ENCODE results near the gene AVPR2. TPM values are rescaled to one million over a fixed set of nuclear protein-coding genes. Genes with fewer than 3 reads are reported as not detected.

The AVPR2 gene
- polyA plus RNA-seq, 4 donors, result 0.15 to 6.1 (median 1.9) TPM

DNA sequence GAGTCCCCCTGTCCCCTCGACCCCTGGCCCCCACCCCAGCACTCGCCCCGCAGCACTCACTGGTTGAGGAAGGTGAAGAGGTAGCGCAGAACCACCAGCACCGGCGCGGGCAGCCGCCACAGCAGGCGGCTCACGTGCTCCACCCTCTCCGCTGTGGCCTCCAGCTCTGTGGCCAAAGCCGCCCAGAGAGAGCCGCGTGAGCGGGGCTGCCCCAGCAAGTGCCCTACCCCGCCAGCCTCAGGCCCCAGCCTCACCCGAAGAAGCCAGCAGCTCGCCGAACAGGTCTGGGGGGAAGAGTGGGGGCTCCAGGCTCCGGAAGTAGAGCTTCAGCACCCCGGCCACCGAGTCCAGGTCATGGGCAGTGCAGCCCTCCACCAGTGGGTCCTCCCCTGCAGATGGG lies 6.0 kb downstream of the AVPR2 start:
- no peak for DNase-seq (ENCODE audit: low read depth in 4 of 4, low spot score in 3 of 4)

DNA sequence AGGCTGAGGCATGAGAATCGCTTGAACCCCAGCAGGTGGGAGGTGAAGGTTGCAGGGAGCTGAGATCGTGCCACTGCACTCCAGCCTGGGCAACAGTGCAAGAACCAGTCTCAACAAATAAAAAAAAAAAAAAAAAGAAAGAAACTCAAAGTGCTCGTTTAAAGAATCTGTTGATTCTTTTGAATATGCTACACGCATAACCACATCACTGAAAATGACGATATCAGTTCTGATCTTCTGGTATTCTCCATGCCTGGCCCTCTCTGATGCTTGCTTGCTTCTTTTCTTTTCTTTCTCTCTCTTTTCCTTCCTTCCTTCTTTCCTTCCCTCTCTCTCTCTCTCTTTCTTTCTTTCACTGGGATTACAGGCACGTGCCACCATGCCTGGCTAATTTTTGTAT lies 7.3 kb downstream of the AVPR2 start:
- DNase-seq (ENCODE audit: low read depth in 4 of 4, low spot score in 3 of 4), result no peak

DNA sequence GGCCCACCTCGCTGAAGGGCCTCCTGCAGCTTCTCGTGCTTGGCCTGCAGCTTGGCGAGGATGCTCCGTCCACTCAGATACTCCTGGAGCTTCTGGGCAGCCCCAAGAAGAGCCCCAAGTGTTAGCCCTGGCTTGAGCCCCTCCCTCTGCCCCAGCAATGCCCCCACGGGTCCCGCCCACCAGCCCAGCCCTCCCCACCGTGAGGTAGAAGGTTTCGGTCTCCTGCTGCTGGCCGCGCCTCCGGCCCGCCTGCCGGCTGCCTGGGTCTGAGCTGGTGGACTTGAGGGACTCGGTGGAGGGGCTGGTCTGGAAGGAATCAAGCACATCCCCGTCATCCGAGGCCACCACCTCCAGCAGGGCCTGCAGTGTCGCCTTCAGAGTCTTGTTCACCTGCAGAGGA lies 8.7 kb downstream of the AVPR2 start:
- no peak for DNase-seq (ENCODE audit: low read depth in 4 of 4, low spot score in 3 of 4)

DNA sequence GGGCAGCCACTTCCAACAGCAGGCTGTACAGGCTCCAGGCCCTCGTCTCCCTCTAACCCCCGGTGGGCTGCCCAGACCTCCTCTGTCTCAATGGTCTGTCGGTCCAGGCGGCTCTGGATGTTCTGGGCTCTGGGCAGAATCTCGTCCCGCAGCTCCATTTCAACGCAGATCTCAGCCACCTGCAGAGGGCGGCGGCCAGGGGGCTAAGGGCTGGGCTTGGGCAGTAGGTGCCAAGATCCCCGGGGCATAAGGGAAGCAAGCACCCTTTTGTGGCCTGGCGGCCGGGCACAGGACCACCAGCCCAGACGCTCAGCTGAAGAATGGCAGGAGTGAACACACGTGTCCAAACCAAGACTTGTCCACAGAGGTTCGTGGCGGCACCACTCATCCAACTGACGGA lies 9.2 kb downstream of the AVPR2 start:
- DNase-seq (ENCODE audit: low read depth in 4 of 4, low spot score in 3 of 4), result no peak

DNA sequence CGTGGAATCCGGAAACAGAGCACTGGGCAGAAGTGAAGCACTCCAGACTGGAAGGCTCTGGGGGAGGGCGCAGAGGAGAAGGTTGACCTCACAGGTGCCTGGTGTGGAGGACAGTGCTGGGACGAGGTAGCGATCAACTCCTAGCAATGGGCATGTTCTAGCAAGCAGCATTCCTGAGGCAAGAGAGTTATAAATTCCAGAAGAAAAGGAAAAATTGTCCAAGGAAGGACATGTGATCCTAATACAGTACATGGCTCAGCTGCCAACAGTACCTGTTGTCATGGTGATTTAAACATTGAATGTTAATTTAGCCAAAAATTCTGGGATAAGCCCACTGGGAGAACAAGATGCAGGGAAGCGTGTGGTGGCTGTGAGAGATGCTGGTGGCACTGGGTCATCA lies 13.4 kb downstream of the AVPR2 start:
- no peak for DNase-seq (ENCODE audit: low read depth in 4 of 4, low spot score in 3 of 4)

DNA sequence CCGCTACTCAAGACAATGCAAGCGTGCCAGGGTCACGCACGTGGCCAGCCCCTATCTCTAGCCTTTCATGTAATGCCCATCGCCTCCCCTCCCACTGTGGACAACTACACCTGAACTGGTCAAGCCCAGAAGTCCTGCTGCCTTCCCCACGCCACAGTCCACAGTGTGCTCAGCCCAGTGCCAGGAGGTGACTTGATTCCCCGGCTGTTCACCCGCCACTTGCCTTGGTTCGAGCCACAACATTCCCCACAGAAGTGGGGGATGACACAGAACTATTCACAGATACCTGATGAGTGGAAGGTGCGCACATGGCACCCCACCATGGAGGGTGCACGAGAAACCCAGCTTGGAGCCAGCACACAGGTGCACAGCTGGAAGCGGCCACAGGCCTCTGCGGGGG lies 14.8 kb downstream of the AVPR2 start:
- no peak for DNase-seq (ENCODE audit: low read depth in 4 of 4, low spot score in 3 of 4)

DNA sequence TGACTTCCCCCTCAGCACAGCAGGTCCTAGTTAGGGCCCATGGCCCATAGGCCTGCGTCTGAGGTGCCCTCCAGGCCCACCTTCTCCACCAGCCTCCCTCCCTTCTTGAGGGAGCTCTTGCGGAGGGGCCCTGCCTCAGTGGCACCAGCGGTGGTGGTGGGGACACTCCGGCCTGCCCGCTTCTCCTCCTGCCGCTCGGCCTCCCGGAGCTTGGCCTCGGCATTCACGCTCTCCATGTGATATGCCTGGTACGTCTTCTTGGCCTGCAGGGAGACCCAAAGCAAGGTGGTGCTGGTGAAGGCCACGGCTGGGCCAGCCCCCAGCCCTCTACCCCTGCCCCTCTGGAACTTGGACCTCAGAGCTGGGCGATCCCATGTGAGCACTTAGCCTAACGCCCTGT lies 16.1 kb downstream of the AVPR2 start:
- DNase-seq (ENCODE audit: low read depth in 4 of 4, low spot score in 3 of 4), result no peak

DNA sequence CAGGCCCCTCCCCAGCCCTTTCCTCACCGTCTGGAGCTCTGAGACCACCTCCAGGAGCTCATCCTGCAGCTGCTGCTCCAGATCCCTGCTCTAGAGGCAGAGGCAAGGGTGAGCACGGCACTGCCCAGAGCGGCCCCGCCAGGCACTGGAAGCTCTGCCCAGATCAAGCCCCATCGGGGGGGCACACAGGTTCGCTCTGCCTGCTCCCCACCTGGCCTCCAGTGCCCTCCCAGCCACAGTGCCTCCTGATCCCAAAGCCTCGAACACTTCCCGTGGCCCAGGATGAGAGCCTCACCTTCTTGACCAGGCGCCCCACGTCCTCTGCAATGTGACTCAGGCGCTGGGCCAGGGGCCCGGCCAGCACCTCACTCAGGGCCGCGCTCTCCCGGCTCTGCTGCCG lies 16.6 kb downstream of the AVPR2 start:
- DNase-seq (ENCODE audit: low read depth in 4 of 4, low spot score in 3 of 4), result no peak

DNA sequence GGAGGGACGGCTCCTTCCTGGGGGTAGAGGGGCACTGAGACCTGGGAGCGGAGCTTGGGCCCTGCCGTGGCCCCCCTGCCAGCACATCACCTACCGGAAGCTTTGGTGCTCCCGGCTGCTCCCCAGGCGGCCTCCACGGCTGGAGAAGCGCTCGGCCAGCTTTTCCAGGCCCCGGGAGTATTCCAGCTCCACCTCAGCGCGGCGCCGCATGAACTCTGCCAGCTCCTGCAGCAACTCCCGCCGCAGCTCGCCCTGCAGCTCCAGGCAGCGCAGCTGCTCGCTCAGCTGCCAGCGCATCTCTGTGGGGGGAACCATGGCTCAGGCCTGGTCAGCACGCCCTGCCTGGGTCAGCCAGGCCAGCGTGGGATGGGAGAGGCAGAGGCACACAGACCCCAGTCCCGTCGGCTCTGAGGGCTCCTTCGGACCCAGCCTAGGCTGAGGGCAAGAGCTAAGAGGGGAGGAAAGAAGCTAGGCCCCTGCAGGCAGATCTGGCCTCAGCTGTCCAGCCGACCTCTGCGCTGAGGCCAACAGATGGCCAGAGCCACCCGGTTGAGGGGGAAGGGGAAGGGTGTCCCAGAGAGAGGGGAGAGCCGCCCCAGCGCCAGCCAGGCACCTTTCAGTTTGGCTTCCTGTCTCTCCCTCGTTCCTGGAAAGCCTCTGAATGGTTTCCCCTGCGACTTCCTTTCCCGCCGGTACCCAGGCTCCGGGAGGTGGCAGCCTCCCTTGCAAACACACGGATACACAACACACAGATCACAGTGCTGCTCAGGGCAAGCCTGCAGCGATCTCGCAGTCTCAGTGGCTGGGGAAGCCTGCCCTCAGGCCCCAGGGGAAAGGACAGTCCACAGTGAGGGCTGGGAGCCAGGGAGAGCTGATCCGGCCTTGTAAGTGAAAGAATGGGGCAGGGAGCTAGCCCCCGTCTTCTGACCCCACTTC lies 17.3 kb downstream of the AVPR2 start:
- no peak for DNase-seq (ENCODE audit: low read depth in 4 of 4, low spot score in 3 of 4)

DNA sequence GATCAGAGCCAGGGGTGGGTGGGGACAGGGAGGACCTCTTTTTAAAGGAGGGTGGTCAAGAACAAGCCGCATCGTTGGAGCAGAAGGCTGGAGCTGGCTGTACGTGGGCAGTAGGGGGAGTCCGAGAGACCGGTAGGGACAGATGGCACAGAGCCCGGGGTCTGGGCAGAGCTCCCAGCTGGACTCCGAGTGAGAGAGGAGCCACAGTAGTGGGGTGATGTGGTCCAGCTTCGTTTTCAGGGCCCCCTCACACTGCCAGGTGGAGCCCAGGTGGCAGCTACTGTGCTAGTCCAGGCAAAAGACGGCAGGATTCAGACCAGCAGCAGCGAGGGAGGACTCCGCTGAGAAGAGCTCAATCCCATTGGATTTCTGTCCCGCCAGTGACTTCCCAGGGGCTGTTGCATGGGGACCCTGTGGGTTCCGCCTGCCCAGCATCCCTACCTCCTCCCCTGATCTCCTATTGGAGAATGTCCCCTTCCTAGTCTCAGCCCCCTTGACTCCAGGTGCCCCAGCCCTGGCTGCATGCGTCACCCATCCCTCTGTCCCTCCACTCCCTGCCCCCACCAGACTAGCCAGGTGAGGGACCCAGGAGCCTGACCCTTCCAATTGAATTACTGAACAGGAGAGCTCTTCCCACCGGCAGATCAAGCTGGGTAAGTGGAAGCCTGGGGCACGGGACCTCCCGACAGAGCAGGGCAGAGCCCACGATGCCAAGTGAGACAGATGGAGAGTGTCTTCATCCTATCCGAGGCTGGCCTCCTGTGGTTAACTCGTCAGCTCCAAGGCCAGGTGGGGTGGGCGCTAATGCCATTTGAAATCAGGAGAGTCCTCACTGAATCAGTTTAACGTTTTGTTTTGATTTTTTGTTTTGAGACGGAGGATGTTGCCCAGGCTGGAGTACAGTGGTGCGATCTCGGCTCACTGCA lies 18.7 kb downstream of the AVPR2 start:
- DNase-seq (ENCODE audit: low read depth in 4 of 4, low spot score in 3 of 4), result no peak

DNA sequence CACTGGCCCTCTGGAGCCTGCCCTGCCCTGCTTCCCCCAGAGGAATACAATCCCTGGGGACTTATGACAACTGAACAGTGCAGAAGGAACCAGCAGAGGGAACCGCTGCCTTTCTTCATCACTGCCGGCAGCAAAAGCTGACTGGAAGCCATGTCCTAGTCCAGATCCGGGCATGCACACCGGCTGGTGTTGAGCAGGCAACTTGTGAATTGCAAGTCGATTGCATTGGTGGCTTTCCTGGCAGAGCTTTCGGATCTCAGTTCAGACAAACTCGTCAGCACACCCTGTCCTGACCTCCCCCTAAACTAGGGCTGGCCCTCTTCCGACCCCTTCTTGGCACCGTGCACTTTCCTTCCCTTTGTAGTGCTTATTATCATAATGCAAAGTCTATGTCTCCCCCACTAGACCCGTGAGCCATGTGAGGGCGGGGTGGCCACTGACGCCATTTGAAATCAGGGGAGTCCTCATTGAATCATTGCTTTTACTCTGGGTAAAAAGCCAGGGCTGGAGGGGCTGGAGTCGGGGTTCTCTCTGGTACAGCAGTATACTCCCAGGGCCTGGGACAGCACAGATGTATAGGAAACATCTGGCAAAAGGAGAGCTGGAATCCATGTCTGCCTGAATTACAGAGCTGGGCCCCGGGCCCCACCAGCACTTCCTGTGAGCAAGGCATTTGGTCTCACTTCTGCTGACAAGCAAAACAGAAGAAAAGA lies 19.8 kb downstream of the AVPR2 start:
- no peak for DNase-seq (ENCODE audit: low read depth in 4 of 4, low spot score in 3 of 4)

DNA sequence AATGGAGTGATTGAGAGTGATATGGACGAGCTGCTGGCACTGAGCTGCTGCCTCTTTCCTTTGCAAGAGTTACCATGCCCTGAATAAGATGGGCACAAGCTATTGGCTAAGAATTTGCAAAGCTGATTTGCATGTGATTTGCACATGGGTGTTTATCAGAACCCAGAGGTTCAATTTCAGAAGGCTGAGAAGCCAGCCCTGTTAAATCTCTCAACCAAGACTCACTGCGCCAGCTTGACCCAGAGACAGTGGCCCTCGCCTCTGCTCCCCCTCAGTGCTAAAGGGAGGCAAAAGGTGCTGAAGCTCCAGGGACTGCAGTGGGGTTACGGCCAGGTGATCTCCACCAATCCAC lies 20.9 kb downstream of the AVPR2 start:
- no peak for DNase-seq (ENCODE audit: low read depth in 4 of 4, low spot score in 3 of 4)

DNA sequence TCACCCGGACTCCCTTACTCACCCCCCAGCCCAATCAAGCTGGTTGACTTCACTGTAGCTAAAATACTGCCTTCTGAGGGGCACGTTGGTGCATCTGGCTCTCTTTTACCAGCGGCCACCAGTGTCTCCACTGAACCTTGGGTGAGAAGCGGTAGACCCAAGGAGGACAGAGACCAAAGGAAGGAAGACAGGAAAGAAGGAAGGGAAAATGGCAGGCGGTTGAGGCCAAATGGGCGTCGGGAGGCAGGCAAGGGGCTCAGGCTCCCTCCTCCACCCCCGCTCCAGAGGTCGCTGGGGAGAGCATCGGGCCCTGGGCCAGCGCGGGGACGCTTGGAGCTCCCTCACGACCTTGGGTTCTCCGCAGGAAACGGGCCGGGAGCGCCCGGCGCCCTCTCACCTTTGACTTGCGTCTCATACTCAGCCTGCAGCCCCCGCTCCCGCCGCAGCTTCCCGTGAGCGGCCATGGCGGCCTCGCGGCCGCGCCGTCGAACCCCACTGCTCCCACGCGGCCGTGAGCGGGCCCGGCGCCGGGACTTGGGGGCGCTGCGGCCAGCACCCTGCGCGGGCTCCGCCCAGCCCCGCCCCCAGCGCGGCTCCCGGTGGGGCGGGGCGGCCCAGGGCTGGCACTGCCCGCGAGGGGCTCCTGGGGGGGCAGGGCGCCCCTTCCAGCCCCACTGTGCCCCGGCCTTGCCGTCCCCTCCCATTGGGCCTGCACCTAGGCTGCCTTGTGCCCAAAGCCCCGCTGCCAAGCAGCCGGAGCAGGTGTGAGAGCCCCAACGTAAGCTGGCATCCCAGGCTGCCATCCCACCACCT lies 21.5 kb downstream of the AVPR2 start, which contains the start of gene ARHGAP4:
Gene ARHGAP4, minus strand, starts transcription at position 526 of the 813 bp plus-strand sequence. Its CDS starts 62 bp downstream, at position 464.
- DNase-seq (ENCODE audit: low read depth in 4 of 4, low spot score in 3 of 4), result no peak

DNA sequence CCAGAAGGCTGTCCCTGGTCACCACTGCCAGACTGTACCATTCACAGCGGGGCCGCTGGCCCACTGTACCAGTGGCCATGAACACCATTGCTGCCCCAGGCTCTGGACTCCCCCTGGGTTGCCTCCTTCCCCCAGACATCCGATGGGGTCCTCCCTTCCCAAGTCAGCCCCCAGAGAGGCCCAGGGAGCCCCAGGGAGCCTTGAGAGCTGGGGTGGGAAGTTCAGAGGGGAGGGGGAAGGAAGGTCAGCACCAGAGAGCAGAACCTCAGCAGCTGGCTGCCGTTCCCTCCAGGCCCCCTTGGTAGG lies 22.0 kb downstream of the AVPR2 start:
- no peak for DNase-seq (ENCODE audit: low read depth in 4 of 4, low spot score in 3 of 4)

DNA sequence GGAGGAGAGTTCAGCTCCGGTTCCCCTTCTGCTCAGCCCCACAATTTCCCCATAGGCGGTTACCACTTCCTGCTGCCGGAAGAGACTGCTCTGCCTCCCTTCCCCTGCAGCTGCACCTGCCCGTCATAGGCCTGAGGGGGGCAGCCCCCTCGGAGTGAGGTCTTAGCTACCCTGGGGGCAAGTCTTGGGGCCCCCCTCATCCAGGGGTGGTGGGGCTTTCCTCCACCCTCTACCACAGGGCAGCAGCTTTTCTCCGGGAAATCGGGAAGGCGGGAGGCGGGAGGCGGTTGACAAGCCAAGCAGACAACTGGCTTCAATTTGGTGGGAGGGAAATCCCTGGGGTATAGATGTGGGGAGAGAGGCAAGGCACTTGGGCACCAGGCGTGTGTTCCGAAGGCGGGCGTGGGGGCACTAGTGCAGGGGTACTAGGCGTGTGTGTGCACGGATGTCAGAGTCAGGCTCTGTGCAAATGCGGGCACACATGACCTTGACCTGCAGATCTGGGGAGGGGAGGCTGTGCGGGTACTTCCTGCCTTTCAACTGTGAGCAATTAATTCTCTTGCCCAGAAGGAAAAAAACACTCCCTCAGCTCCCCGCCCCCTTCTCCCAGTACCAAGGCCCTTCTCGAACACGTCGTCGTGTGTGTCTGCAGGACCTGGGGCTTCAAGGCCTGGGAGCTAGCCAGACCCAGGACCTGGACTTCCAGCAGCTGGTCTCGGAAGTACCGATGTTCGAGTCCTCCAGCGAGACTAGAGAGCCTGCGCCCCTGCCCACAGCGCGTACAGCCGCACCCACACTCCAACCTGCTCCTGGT lies 22.6 kb downstream of the AVPR2 start:
- no peak for DNase-seq (ENCODE audit: low read depth in 4 of 4, low spot score in 3 of 4)

DNA sequence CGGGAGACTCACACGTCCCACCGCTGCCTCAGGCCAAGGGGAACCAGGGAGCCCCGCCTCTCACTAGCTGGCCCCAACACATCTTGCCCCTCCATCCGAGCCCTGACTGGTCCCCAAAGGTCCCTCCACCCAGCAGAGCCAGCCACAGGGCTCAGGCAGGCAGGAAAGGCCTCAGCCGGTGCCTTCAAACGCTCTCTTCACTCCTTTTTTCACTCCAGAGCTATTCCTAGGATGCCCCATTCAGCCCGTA lies 23.1 kb downstream of the AVPR2 start:
- DNase-seq (ENCODE audit: low read depth in 4 of 4, low spot score in 3 of 4), result no peak

DNA sequence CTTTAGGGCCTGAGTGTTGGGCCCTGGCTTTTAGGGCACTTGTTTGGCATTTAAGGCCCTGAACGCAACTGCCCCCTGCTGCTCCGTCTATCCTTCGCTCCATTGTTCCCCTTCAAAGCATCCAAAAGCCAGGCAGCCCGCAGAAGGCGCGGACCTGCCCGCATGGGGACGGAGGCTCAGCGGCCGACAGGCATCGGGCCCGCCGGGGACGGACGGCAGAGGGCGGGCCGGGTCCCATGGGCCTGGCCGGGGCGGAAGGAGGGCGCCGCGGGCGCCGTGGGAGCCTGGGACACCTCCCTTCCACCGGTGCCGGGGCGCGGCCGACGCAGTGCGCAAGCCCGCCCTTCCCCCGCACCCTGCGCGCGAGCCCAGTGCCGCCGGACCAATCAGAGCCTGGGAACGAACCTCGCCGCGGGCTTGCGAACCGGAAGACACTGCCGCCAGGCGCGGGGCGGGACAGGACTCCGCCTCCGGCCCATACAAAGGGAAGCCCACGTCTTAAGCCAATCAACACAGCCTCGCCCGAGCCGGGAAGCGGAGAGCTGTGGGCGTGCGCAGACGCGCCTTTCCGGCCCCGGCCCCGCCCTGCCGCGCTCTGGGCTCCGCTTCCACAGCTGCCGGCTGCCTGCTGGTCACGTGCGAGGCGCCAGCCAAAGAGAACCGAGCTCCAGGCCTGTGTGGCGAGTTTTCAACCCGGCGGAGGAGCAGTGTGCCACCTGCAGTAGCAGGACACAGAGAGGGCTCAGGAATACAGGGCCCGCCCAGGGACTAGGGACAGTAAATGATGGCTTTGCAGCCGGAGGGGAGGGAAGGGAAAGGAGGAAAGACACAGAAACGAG lies 23.7 kb downstream of the AVPR2 start:
- peak; percentile 75 to 88 (median 83) for DNase-seq (ENCODE audit: low read depth in 4 of 4, low spot score in 3 of 4)

DNA sequence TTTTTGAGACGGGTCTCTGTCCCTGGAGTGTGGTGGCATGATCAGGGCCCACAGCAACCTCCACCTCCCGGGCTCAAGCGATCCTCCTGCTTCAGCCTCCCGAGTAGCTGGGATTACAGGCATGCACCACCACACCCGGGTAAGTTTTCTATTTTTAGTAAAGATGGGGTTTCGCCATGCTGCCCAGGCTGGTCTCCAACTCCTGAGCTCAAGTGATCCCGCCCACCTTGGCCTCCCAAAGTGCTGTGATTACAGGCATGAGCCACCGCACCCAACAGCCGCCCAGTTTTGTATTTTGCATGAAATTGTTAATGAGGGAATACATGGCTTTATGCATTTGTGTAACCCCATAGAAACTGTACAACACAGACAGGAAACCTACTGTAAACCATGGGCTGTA lies 24.4 kb downstream of the AVPR2 start:
- no peak for DNase-seq (ENCODE audit: low read depth in 4 of 4, low spot score in 3 of 4)

DNA sequence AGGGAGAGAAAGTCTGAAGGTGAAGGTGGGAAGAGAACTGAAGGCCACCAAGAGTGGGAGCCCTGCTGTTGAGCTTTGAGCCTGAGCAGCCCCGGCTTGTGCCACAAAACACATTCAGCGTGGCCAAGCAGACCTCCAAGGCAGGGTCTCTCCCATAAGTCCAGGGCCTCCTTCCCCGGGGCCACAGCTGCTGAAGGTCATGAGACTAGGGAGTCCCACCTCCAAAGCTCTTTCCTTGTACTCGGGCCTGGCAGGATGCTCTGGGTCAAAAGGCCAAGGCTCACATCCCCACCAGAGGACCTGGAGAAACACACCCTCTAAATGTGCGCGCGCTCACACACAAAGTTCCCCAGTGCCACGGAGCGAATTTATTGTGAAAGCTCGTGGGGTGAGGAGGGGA lies 25.1 kb downstream of the AVPR2 start:
- DNase-seq (ENCODE audit: low read depth in 4 of 4, low spot score in 3 of 4), result no peak

Measured in left renal pelvis (tissue), 4 donors.